Mesendoderm (in vitro differentiated cells): ENCODE measurements around the gene ARF4.

Experiments used
- DNase-seq: peaks from one replicate; pipeline ENCODE4 v3.0.0; 2013
- H2AK5ac ChIP-seq: 2 replicates; pipeline ENCODE4 v1.6.1; 2013; ENCODE audit warnings: low read length, inconsistent platforms
- H2BK120ac ChIP-seq: 2 replicates; pipeline ENCODE4 v1.6.1; 2013; ENCODE audit warnings: low read depth, mild to moderate bottlenecking, low read length, moderate library complexity, mixed read lengths
- H2BK15ac ChIP-seq: replicated peaks from 2 replicates; pipeline ENCODE4 v1.6.1; 2013; ENCODE audit warnings: low read depth, mild to moderate bottlenecking, moderate library complexity
- H2BK5ac ChIP-seq: 2 replicates; pipeline ENCODE4 v1.6.1; 2013; ENCODE audit warnings: low read length, inconsistent platforms
- H3K18ac ChIP-seq: 2 replicates; pipeline ENCODE4 v1.6.1; 2013; ENCODE audit warnings: mild to moderate bottlenecking, low read length, mixed read lengths
- H3K23ac ChIP-seq: one replicate; pipeline ENCODE4 v1.6.1; 2013; ENCODE audit warnings: low read length
- H3K27ac ChIP-seq: 2 replicates; pipeline ENCODE4 v1.5.1; 2013; ENCODE audit warnings: low read depth, mild to moderate bottlenecking, inconsistent platforms, low read length, moderate library complexity
- H3K27me3 ChIP-seq: 2 replicates; pipeline ENCODE4 v1.6.1; 2013; ENCODE audit warnings: low read length, control low read depth, mild to moderate bottlenecking, inconsistent platforms; ENCODE audit not compliant: insufficient read depth, poor library complexity
- H3K36me3 ChIP-seq: 2 replicates; pipeline ENCODE4 v1.6.1; 2013; ENCODE audit warnings: low read length, inconsistent platforms; ENCODE audit not compliant: control insufficient read depth, insufficient read depth
- H3K4ac ChIP-seq: one replicate; pipeline ENCODE4 v1.6.1; 2013; ENCODE audit warnings: low read depth, mild to moderate bottlenecking, low read length, moderate library complexity
- H3K4me1 ChIP-seq: 2 replicates; pipeline ENCODE4 v1.6.1; 2013; ENCODE audit warnings: low read depth, low read length, inconsistent platforms; ENCODE audit not compliant: control insufficient read depth
- H3K4me2 ChIP-seq: 2 replicates; pipeline ENCODE4 v1.6.1; 2013; ENCODE audit warnings: low read length
- H3K4me3 ChIP-seq: 2 replicates; pipeline ENCODE4 v1.5.1; 2013; ENCODE audit warnings: mild to moderate bottlenecking, low read length
- H3K56ac ChIP-seq: one replicate; pipeline ENCODE4 v1.6.1; 2013; ENCODE audit warnings: low read length
- H3K79me1 ChIP-seq: 2 replicates; pipeline ENCODE4 v1.6.1; 2013; ENCODE audit warnings: low read length, inconsistent platforms
- H3K79me2 ChIP-seq: 2 replicates; pipeline ENCODE4 v1.6.1; 2013; ENCODE audit warnings: mild to moderate bottlenecking, low read length; ENCODE audit not compliant: control insufficient read depth, insufficient read depth
- H3K9ac ChIP-seq: 2 replicates; pipeline ENCODE4 v1.6.1; 2013; ENCODE audit warnings: low read length, inconsistent platforms
- H4K5ac ChIP-seq: one replicate; pipeline ENCODE4 v1.6.1; 2013; ENCODE audit warnings: low read length
- H4K8ac ChIP-seq: one replicate; pipeline ENCODE4 v1.6.1; 2013; ENCODE audit warnings: low read depth, mild to moderate bottlenecking, control low read depth, low read length, moderate library complexity
- WGBS: extraction: QIAGEN DNeasy Blood & Tissue Kit; methylation state at CpG from one replicate; pipeline ENCODE4 v1.1.7; 2013; ENCODE audit warnings: low lambda C conversion rate, missing lambda C conversion rate; ENCODE audit not compliant: insufficient coverage; ENCODE audit errors: extremely low coverage; 5-methylcytosine and 5-hydroxymethylcytosine counted together

The ARF4 gene

DNA sequence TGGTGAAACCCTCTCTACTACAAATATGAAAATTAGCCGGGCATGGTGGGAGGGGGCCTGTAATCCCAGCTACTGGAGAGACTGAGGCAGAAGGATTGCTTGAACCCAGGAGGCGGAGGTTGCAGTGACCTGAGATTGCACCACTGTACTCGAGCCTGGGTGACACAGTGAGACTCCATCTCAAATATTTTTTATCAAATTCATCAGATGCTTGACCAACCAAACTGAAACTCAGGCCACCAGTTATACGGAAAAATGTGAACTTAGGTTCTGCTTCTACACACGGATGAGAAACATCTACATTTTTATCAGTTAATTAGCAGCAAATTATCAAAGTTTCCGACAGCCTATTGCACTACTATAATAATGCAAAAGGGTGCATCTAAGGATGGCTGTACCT is 4.8 kb downstream of the ARF4 start:
- no peaks in the 10 kb centered on the region for H3K79me1 ChIP-seq
- H3K18ac ChIP-seq, result no peak overlapping the region
- H2AK5ac ChIP-seq, result no peak overlapping the region
- no peak overlapping the region for H3K4me3 ChIP-seq
- no peak overlapping the region for H3K56ac ChIP-seq
- H3K27me3 ChIP-seq, result no peaks in the 10 kb centered on the region
- peaks cover 79% of the 10 kb centered on the region for H3K79me2 ChIP-seq
- H2BK120ac ChIP-seq, result no peak overlapping the region
- no peak overlapping the region for H3K23ac ChIP-seq
- H4K5ac ChIP-seq, result no peak overlapping the region
- H3K27ac ChIP-seq, result no peak overlapping the region
- no peak overlapping the region for H2BK5ac ChIP-seq
- H3K4me2 ChIP-seq, result no peak overlapping the region
- H2BK15ac ChIP-seq, result no peak overlapping the region
- H3K36me3 ChIP-seq, result no peaks in the 10 kb centered on the region
- H3K4me1 ChIP-seq, result no peaks in the 10 kb centered on the region
- H3K4ac ChIP-seq, result no peak overlapping the region
- no peak overlapping the region for H4K8ac ChIP-seq
- H3K9ac ChIP-seq, result no peak overlapping the region
- no CpG with 5 or more reads among the region's 6 CpGs for WGBS
- DNase-seq, result no peak

DNA sequence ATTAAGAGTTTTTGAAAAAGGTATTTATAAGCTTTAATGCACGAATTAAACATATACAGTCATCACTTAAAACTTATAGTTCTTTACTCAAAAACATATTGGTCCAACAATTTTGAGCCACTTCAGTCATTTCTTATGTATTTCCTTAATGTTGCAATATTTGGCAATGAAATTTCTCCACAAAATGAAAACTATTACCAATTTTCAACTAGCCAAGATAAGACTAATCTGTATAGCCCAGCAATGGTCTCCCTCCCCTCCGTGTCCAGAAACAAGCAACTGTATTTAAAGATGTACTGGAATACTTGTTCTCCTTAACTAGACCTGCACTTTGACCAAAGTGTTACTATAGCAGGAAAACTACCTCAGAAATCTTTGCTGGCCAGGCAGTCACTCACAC is 9.2 kb downstream of the ARF4 start:
- H3K23ac ChIP-seq, result no peak overlapping the region
- H3K56ac ChIP-seq, result no peak overlapping the region
- no peak overlapping the region for H2BK120ac ChIP-seq
- H3K9ac ChIP-seq, result no peak overlapping the region
- no peak overlapping the region for H4K5ac ChIP-seq
- H3K4me2 ChIP-seq, result no peak overlapping the region
- peaks cover under 1% of the 10 kb centered on the region for H3K79me1 ChIP-seq
- H2BK5ac ChIP-seq, result no peak overlapping the region
- no peak overlapping the region for H2BK15ac ChIP-seq
- H3K18ac ChIP-seq, result no peak overlapping the region
- no peak overlapping the region for H3K27ac ChIP-seq
- no peak overlapping the region for H3K4ac ChIP-seq
- no peak overlapping the region for H2AK5ac ChIP-seq
- no peak overlapping the region for H4K8ac ChIP-seq
- H3K4me1 ChIP-seq, result no peaks in the 10 kb centered on the region
- H3K79me2 ChIP-seq, result peaks cover 64% of the 10 kb centered on the region
- H3K27me3 ChIP-seq, result no peaks in the 10 kb centered on the region
- WGBS, result no CpG with 5 or more reads among the region's 2 CpGs
- H3K4me3 ChIP-seq, result no peak overlapping the region
- H3K36me3 ChIP-seq, result no peaks in the 10 kb centered on the region
- no peak for DNase-seq

DNA sequence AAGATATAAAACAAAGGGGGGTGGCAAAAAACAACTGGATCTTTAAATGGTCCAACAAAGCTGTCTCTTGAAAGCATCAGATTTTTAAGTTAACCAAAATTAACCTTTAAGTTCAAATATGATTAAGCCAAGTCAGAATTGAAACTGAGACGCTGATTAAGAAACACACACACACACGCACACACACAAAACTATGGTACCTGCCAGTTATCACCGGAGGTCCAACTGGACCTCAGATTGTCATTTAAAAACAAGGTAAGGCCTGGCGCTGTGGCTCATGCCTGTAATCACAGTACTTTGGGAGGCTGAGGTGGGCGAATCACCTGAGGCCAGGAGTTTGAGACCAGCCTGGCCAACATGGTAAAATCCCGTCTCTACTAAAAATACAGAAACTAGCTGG is 10.4 kb downstream of the ARF4 start:
- Histone ChIP-seq H2BK5ac (no peak overlapping the region), H3K18ac (no peak overlapping the region), H4K8ac (no peak overlapping the region), H2BK15ac (no peak overlapping the region), H3K27ac (no peak overlapping the region), H3K4me3 (no peak overlapping the region), H2AK5ac (no peak overlapping the region), H3K4me2 (no peak overlapping the region), H3K56ac (no peak overlapping the region), H3K27me3 (no peaks in the 10 kb centered on the region), H3K79me2 (peaks cover 57% of the 10 kb centered on the region), H4K5ac (no peak overlapping the region), H3K4me1 (no peaks in the 10 kb centered on the region), H3K23ac (no peak overlapping the region), H3K36me3 (no peaks in the 10 kb centered on the region), H3K79me1 (peaks cover 3% of the 10 kb centered on the region), H3K9ac (no peak overlapping the region), H2BK120ac (no peak overlapping the region), H3K4ac (no peak overlapping the region)
- WGBS, result no CpG with 5 or more reads among the region's 6 CpGs
- no peak for DNase-seq

DNA sequence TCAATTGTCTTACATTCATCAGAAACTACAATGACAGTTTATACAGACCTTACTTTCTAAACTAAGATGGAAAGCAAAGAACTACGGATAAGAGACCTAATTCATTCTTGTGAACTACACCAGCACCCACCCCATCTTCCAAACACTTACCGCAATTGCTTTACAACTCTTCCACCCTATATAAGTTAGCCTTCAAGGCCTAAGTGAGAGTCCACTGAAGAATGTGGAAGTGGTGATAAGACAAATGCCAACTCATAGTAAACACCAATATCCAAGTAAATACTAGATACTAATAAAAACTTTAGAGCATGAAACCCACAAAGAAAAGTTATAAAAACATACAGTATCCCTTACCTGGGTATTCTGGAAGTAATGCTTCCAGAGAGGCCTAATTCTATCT is 13.6 kb downstream of the ARF4 start:
- Histone ChIP-seq H4K5ac (no peak overlapping the region), H3K4me1 (no peaks in the 10 kb centered on the region), H4K8ac (no peak overlapping the region), H3K4ac (no peak overlapping the region), H3K27me3 (no peaks in the 10 kb centered on the region), H3K36me3 (no peaks in the 10 kb centered on the region), H2BK5ac (no peak overlapping the region), H2AK5ac (no peak overlapping the region), H3K79me2 (peaks cover 39% of the 10 kb centered on the region), H3K4me3 (no peak overlapping the region), H2BK15ac (no peak overlapping the region), H3K79me1 (peaks cover 3% of the 10 kb centered on the region), H3K18ac (no peak overlapping the region), H2BK120ac (no peak overlapping the region), H3K9ac (no peak overlapping the region), H3K27ac (no peak overlapping the region), H3K23ac (no peak overlapping the region), H3K56ac (no peak overlapping the region), H3K4me2 (no peak overlapping the region)
- no peak for DNase-seq
- WGBS, result no CpG with 5 or more reads among the region's 2 CpGs

DNA sequence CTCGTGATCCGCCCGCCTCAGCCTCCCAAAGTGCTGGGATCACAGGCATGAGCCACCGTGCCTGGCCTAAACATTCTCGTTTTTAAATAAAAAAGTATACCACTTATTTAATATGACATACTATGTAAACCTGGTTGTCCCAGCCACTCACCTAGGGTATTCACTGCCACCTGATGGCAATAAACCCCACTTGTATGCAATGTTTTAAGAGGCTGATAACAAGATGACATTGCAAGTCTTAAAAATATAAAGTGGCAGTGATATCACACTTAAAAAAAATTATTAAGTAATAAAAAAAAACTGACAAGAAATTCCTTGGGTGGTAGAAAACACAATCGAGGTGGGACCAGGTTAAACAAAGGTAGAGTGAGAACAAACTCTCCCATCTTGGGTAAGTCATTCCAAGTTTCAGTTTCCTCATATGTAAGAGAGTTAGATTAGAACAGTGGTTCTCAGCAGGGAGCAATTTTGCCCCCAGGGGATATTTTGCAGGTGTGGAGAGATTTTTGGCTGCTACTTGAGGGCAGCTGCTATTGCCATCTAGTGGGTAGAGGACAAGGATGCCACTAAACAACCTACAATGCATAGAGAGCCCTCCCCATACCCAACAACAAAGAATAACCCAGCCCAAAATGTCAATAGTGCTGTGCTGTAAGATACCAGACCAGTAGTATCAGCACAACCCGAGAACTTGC is 14.5 kb downstream of the ARF4 start:
- H4K8ac ChIP-seq, result no peak overlapping the region
- H2BK120ac ChIP-seq, result no peak overlapping the region
- H3K9ac ChIP-seq, result no peak overlapping the region
- H3K36me3 ChIP-seq, result no peaks in the 10 kb centered on the region
- peaks cover 33% of the 10 kb centered on the region for H3K79me2 ChIP-seq
- H3K4me1 ChIP-seq, result no peaks in the 10 kb centered on the region
- DNase-seq, result peak; percentile 81
- H4K5ac ChIP-seq, result no peak overlapping the region
- no peaks in the 10 kb centered on the region for H3K27me3 ChIP-seq
- no peak overlapping the region for H2BK15ac ChIP-seq
- H3K4me3 ChIP-seq, result no peak overlapping the region
- no peak overlapping the region for H3K4me2 ChIP-seq
- H3K27ac ChIP-seq, result no peak overlapping the region
- peaks cover 3% of the 10 kb centered on the region for H3K79me1 ChIP-seq
- no peak overlapping the region for H3K23ac ChIP-seq
- no peak overlapping the region for H2AK5ac ChIP-seq
- H3K18ac ChIP-seq, result no peak overlapping the region
- no peak overlapping the region for H3K56ac ChIP-seq
- WGBS, result no CpG with 5 or more reads among the region's 7 CpGs
- H3K4ac ChIP-seq, result no peak overlapping the region
- no peak overlapping the region for H2BK5ac ChIP-seq

DNA sequence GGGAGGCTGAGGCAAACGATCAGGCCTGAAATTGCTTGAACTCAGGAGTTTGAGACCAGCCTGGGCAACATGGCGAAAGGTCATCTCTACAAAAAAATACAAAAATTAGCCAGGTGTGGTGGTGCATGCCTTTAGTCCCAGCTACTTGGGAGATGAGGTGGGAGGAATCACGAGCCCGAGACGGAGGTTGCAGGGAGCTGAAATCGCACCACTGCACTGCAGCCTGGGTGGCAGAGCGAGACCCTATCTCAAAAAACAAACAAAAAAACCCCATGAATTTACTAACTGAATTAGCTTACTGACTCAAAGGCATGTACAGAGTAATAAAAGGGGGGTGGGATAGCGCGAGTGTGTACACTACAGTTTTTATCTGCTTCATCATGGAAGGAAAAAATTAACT is 19.3 kb downstream of the ARF4 start:
- DNase-seq, result no peak
- peaks cover 2% of the 10 kb centered on the region for H3K79me1 ChIP-seq

More for the DNA sequence above, 19.3 kb downstream of the ARF4 start:
- Histone ChIP-seq H3K79me2 (peaks cover 9% of the 10 kb centered on the region), H3K4ac (no peak overlapping the region), H2BK5ac (no peak overlapping the region), H3K56ac (no peak overlapping the region), H2BK120ac (no peak overlapping the region), H3K36me3 (peaks cover 3% of the 10 kb centered on the region), H4K5ac (no peak overlapping the region), H3K27me3 (no peaks in the 10 kb centered on the region), H3K4me1 (no peaks in the 10 kb centered on the region), H2AK5ac (no peak overlapping the region), H3K23ac (no peak overlapping the region), H3K27ac (no peak overlapping the region), H3K18ac (no peak overlapping the region), H3K4me2 (no peak overlapping the region), H2BK15ac (no peak overlapping the region), H3K4me3 (no peak overlapping the region), H4K8ac (no peak overlapping the region), H3K9ac (no peak overlapping the region)
- no CpG with 5 or more reads among the region's 9 CpGs for WGBS
